HG03097 (cell line): Measurements from ENCODE around the gene MSH3.
A peak's percentile ranks its signal among the peaks of the same experiment; 100 is the strongest.
"Not testable (repeated sequence)": the region's sequence is repeated elsewhere in the genome, so short reads cannot be mapped to it uniquely, and the experiment has no call there.

Experiments
- ATAC-seq: cut with Tn5 transposase; IDR thresholded peaks from one replicate; pipeline ENCODE4 v1.9.1; 2021; ENCODE audit not compliant: unreplicated experiment, low FRiP score

MSH3 gene

DNA sequence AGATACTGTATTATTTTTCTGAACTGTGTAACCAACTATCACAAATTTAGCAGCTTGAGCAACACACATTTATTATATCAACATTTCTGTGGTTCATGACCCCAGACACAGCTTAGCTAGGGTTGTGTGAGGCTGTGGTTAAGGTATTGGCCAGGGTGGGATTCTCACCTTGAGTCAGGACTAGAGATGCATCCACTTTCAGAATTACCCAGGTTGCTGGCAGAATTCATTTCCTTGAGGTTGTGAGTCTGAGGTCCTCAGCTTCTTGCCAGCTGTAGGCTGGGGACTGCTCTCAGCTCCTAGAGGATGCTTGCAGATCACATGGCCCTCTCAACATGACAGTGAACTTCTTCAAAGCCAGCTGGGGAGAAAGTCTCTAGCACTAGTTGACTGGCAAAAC, 183.2 kb downstream of the MSH3 start:
- peak; percentile 94 for ATAC-seq

DNA sequence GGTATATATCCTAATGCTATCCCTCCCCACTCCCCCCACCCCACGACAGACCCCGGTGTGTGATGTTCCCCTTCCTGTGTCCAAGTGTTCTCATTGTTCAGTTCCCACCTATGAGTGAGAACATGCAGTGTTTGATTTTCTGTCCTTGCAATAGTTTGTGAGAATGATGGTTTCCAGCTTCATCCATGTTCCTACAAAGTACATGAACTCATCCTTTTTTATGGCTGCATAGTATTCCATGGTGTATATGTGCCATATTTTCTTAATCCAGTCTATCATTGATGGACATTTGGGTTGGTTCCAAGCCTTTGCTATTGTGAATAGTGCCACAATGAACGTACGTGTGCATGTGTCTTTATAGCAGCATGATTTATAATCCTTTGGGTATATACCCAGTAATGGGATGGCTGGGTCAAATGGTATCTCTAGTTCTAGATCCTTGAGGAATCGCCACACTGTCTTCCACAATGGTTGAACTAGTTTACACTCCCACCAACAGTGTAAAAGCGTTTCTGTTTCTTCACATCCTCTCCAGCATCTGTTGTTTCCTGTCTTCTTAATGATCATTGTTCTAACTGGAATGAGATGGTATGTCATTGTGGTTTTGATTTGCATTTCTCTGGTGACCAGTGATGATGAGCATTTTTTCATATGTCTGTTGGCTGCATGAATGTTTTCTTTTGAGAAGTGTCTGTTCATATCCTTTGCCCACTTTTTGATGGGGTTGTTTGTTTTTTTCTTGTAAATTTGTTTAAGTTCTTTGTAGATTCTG, 186.8 kb downstream of the MSH3 start:
- not testable (repeated sequence) for ATAC-seq

DNA sequence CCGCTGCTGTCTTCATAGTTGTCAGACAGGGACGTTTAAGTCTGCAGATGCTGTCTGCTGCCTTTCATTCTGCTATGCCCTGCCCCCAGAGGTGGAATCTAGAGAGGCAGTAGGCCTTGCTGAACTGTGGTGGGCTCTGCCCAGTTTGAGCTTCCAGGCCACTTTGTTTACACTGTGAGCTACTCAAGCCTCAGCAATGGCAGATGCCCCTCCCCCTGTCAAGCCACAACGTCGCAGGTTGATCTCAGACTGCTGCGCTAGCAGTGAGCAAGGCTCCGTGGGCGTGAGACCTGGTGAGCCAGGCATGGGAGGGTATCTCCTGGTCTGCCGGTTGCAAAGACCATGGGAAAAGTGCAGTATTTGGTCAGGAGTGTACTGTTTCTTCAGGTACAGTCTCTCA, 192.0 kb downstream of the MSH3 start:
- ATAC-seq: not testable (repeated sequence)

DNA sequence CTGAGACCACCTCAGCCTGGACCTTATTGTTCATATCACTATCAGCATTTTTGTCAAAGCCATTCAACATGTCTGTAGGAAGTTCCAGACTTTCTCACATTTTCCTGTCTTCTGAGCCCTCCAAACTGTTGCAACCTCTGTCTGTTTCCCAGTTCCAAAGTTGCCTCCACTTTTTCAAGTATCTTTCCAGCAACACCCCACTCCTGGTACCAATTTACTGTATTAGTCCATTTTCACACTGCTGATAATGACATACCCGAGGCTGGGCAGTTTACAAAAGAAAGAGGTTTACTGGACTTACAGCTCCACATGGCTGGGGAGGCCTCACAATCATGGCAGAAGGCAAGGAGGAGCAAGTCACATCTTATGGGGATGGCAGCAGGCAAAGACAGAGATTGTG, 195.7 kb downstream of the MSH3 start:
- not testable (repeated sequence) for ATAC-seq

DNA sequence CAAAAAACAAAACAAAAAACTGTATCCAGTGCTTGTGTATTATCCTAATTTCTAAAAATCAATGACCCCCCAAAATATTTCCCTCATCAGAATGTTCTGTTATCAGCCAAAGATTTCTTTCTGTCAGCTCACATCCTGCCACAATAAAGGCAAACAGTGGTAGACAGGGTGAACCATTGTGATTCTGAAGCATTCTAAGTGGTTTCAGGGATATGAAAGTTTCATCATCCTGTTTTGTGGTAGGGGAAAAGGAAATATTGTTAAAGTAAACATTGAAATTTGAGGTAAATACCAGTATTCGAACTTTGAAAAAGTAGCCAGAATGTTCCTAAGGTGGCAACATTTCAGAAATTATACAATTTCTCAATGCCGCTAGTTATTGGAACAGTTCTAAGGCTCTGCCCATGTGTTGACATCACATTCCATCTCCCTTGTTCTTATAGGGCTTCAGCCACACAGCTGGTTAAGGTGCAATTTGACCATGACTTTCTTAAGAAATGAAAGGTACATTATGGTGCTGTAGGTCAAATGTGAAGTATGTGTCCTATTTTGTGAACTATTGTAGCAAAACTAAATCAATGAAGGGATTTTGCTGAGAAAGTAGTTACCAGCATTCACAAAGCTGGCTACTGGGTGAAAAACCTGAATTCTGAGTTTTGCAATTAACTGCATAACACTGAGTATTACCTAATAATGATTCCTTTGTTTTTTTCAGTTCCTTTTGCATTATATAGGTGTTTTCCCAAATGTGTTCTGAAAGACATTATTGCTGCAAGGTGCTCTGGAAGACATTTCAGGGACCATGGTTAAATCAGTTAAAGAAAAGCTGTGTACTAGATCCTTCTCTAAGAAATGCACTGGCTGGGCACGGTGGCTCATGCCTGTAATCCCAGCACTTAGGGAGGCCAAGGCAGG, 198.1 kb downstream of the MSH3 start:
- ATAC-seq: no peak

DNA sequence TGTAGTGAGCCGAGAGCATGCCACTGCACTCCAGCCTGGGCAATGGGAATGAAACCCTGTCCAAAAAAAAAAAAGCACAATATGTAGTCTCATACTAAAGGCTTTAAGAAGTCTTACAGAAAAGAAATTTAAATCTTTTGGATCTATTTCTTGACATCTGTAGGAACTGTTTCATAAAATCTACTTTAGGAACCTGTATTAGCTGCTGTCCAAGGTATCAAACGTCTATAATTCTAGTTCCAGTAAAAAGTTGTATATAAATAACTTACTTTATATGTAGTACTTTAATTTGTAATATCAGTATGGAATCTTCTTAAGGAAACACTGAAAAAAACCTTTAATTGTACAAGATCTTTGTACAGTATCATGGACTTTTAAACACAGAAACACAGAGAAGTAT, 199.0 kb downstream of the MSH3 start:
- no peak for ATAC-seq

DNA sequence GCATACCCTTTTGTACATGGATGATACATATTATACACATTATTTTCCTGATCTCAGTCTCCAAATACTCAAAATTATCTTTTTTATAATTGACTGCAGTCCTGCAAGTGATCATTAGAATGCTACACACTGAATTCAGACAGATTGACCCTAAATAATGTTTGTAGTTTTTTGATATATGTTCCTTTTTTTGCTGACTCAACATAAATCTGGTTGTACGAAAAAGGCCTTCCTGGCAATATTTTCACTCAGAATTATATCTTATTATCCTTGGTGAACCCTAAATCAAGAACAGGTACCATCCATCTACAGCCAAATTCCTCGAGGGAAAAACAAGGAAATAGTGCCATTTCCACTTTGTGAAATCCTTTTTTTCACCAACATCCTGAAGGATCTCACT, 200.1 kb downstream of the MSH3 start:
- ATAC-seq: no peak

DNA sequence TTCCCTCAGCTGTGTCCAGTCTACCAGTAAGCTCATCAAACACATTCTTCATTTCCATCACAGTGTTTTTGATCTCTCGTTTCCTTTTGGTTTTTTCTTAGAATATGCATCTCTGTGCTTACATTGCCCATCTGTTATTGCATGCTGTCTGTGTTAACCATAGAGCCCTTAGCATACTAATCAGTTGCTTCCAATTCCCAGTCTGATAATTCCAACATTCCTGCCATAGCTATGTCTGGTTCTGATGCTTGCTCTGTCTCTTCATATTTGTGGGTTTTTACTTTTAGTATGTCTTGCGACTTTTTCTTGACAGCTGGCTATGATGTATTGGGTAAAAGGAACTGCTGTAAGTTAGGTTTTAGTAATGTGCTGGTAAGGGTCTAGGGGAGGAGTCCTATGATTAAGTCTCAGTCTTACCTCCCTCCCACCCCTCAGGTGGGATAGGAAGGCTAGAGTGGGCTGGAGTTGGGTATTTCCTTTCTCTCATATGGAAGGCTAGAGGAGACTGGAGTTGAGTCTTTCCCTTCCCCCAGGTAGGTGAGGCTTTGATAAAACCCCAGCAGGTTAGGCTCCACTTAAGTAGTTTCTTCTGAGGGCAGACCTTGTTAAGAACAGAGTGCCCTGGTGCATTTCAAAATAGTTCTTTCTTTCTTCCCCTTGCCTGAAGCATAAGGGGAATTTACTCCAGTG, 206.6 kb downstream of the MSH3 start:
- ATAC-seq: no peak

DNA sequence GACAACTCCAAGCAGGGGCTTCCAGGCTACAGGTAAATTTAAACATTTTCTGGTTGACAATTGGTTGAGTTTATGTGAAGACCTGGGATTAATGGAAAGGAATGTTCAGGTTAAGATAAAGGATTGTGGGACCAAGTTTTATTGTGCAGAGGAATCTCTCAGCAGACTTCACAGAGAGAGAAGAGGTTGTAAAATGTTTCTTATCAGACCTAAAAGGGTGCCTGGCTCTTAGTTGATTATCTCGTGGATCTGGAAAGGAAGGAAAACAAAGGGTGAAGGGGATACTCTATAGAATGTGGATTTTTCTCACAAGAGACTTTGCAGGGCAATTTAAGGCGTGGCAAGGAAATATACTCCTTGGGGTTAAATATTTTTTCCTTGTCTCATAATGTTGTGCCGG, 209.3 kb downstream of the MSH3 start:
- ATAC-seq: no peak

DNA sequence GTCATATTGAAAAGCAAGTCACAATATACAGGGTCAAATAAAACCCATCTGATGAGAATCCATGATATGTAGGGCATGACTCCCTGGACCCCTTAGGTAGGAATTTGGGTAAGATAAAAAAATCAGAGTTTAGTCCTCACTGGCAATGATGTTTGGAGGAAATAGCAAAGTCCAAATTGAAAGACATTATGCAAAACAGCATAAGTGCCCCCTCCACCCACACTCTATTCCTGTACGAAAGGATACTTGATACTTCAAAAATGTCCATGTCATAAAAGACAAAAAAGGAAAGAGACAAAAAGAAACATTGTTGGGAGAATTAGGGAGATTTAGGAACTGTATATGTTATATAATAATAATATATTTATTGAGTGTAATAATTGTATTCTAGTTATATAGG, 209.7 kb downstream of the MSH3 start:
- ATAC-seq: no peak

DNA sequence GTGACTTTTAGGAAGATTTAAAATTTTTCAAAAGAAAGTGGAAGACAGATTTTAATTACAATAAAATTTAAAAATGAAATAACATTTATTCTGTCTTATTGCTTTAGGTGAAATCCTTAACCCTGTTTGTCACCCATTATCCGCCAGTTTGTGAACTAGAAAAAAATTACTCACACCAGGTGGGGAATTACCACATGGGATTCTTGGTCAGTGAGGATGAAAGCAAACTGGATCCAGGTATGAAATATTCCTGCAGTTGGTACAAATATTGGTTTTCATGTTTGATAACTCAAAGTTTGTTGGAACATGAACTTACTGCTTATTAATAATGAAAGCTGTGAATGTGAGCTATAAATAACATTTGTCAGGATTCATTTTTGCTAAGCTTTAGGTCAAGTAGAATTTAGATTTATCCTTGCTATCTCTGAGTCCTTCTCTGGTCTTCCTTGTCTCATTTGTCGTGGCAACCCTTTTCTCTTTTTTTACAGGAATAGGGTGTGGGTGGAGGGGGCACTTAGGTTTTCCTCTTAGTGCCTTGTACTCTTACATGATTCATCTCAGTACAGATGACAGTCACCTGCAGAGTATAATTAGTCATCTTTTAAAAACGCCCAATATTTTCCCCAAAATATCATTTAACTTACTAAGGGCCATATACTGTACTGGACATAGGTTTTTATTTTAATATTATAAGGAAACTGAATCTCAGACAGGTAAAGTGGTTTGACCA, 210.4 kb downstream of the MSH3 start:
- ATAC-seq: peak; percentile 56

DNA sequence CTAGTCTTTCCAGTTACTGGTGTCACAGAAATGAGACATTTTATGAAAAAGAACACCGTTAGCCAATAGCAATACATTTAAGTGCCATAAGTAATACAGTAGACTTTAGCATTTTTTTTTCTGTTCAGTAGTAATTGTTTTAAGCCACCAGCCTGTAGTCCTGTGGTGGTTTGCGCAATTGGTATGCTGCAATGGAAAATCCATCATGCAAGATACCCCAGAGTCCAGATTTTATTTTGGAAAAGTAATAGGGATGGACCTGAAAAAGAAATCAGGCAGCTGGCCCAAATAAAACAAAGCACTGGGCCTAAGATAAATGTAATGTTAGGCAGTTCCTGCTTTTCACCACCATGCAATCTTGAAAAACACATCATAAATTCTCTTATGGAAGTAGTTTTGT, 211.1 kb downstream of the MSH3 start:
- no peak for ATAC-seq

DNA sequence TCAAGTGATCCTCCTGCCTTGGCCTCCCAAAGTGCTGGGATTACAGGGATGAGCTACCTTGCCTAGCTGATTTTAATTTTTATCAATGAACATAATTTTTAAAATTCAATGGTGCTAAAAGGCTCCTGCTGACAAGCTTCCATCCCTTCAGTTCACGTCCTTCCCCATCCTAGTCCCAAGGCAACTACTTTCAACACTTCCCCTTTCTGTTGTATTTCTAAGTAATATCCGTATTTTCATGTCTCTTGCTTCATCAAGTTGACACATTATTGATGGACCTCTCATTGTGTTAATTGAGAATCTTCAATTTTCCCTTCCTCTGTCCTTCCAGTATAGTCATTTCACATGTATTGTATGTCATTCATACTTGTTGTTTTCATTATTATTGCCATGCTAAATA, 211.9 kb downstream of the MSH3 start:
- ATAC-seq: no peak

DNA sequence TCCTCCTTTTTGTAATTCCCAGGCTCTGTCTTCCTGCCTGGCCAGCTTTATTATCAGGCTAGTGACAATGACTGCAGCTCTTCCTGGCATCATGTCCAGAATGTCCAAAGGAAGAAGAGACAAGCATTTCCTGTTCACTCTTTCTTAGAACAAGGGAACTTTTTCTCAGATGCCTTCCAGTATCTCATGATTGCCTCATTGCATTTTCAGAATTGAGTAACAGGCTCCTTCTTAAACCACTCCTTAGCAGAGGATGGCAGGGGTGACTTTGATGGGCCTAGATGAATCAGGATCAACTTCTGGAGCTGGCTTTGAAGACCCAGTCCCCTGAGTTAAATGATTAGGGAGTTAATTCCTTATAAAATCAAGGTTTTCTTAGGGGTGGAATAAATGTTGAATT, 212.8 kb downstream of the MSH3 start:
- ATAC-seq: no peak

DNA sequence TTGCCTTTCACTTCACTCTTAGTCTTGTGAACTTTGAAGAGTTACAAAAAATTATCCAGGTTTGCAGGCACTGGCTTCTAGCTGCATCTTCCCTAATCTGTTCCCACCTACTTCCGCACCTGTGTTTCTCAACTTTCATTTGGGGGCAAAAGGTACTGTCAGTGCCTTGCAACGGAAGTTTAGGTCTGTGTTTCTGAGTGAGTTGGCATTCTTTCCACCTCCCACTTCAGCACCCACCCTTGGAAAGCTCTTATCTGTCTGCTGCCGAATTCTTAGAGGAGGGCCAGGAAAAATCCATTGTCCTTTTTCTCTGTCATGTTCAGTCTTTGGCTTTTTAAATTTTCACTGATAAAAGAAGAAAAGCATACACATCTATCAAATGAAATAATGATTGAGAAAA, 216.0 kb downstream of the MSH3 start:
- ATAC-seq: no peak

DNA sequence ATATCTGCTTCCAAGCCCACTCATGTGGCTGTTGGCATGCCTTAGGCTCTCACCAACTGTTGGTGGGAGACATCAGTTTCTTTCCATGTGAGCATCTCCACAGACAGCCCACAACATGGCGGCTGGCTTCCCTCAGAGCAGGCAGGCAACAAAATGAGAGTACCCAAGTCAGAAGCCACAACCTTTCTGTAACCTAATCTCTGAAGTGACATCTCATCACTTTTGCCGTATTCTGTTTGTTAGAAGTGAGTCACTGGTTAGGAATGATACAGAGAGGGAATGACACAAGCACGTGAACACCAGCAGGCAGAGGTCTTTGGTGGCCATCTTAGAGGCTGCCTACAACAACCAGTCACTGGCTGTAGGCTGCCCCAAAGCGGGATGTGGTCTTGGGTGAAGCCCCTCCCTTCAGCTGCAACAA, 217.1 kb downstream of the MSH3 start:
- no peak for ATAC-seq

DNA sequence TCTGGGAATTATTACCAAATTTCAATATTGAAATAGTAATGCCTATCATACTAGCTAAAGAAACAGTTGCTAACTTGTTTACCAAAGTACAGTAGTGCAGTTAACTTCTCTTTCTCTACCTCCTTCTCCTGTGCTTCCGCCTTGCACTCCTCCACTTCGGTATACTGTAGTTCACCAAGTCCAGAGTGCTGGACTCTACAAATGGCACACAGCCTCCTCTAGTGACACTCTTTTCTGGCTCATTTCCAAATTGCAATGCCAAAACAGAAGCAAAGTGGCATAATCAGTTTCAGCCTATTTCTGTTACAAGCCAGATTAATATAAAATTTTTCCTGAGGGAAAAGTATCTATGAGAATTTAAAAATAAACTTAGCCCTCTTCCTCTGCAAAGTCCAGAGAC, 219.7 kb downstream of the MSH3 start:
- ATAC-seq: no peak

DNA sequence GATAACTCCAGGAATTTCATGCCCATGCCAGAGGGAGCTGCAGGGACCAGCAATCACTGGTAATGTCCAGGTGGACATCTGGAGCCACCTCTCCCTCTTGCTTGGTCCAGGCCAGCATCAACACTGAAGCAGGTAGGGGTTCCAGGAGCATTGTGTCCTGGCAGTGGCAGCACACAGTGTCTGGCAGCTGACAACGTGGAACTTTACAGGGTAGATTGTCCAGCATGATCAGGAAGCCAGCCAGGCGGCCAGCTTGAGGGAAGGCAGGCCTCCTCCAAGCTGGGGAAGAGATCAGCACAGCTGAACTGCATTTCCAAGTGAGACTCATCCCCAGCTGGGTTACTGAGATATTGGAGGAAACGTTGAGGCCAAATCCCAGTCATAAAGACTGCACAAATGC, 223.1 kb downstream of the MSH3 start:
- no peak for ATAC-seq

DNA sequence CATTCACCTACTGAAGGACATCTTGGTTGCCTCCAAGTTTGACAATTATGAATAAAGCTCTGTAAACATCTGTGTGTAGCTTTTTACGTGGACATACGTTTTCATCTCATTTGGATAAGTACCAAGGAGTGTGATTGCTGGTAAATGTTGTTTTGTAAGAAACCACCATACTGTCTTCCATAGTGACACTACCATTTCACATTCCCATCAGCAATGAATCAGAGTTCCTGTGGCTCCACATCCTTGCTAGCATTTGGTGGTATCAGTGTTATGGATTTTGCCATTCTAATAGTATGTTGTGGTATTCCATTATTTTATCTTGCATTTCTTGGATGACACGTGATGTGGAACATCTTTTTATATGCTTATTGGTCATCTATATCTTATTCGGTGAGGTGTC, 227.3 kb downstream of the MSH3 start:
- ATAC-seq: no peak

DNA sequence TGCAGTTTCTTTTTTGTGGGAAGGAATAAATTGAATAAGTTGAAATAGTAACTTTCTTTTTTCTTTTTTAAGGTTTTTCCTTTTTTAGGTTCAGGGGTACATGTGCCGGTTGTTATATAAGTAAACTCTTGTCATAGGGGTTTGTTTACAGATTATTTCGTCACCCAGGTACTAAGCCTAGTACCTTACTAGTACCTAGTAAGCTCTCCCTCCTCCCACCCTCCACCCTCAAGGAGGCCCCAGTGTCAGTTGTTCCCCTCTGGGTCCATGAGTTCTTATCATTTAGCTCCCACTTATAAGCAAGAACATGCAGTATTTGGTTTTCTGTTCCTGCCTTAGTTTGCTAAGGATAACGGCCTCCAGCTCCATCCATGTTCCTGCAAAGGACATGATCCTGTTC, 228.9 kb downstream of the MSH3 start:
- ATAC-seq: not testable (repeated sequence)
